ENCODE data around the gene BOLA1. TPM values are rescaled to one million over a fixed set of nuclear protein-coding genes. Genes with fewer than 3 reads are reported as not detected.

Gene BOLA1
- total and polyA plus RNA-seq, 4 donors: 12.5 to 28.5 (median 15.5) TPM

DNA sequence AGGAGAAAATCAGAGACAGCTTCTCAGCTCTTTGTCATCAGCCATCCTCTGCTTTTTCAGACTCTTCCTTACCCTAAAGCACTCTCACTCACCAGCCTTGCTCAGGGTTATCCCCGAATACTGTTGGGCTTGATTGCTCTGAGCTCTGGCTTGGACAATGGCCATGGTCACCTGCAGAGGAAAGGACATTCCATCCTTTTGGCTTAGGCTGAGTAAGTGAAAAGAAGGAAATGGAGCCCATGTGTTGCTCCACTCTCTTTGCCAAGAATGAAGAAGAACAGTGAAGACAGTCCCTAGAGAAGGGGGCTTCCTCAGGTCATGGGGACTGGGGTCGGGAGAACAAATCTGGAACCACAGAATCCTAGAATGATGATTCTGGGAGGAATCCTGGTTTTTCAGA is 35.0 kb downstream of the BOLA1 start:
- H3K36me3 ChIP-seq (ENCODE audit: control insufficient read depth in 4 of 4, insufficient read depth in 4 of 4, low read length in 4 of 4): peaks cover 0 to 18% (median 7%) of the 10 kb centered on the region in 4 donors
- DNase-seq (no peak), ATAC-seq (ENCODE audit: insufficient read depth, low FRiP score) (no peak)
- no peak overlapping the region for H3K27ac ChIP-seq (ENCODE audit: low read depth in 1 of 2, low read length in 1 of 2)
- WGBS, 2 donors: 72 to 89% methylated on average over 2 of the region's 2 CpGs
- no peaks in the 10 kb centered on the region for H3K27me3 ChIP-seq (ENCODE audit: control insufficient read depth in 3 of 3, insufficient read depth in 3 of 3, low read length in 2 of 3)
- H3K4me1 ChIP-seq (ENCODE audit: control insufficient read depth in 5 of 5, insufficient read depth in 5 of 5, low read length in 5 of 5): peaks cover 5 to 22% (median 13%) of the 10 kb centered on the region in 5 donors
- no peaks in the 10 kb centered on the region for H3K9me3 ChIP-seq (ENCODE audit: control insufficient read depth in 4 of 4, insufficient read depth in 3 of 4, low read length in 3 of 4)
- no peak overlapping the region for H3K4me3 ChIP-seq
- TF ChIP-seq, protein P1, sequence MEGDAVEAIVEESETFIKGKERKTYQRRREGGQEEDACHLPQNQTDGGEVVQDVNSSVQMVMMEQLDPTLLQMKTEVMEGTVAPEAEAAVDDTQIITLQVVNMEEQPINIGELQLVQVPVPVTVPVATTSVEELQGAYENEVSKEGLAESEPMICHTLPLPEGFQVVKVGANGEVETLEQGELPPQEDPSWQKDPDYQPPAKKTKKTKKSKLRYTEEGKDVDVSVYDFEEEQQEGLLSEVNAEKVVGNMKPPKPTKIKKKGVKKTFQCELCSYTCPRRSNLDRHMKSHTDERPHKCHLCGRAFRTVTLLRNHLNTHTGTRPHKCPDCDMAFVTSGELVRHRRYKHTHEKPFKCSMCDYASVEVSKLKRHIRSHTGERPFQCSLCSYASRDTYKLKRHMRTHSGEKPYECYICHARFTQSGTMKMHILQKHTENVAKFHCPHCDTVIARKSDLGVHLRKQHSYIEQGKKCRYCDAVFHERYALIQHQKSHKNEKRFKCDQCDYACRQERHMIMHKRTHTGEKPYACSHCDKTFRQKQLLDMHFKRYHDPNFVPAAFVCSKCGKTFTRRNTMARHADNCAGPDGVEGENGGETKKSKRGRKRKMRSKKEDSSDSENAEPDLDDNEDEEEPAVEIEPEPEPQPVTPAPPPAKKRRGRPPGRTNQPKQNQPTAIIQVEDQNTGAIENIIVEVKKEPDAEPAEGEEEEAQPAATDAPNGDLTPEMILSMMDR (IDR thresholded peaks at IDR 0.05; ENCODE audit: control extremely low read depth, extremely low read depth): no peak
- H3K9ac ChIP-seq (ENCODE audit: insufficient read depth in 1 of 2, low read length in 2 of 2): no peak overlapping the region

DNA sequence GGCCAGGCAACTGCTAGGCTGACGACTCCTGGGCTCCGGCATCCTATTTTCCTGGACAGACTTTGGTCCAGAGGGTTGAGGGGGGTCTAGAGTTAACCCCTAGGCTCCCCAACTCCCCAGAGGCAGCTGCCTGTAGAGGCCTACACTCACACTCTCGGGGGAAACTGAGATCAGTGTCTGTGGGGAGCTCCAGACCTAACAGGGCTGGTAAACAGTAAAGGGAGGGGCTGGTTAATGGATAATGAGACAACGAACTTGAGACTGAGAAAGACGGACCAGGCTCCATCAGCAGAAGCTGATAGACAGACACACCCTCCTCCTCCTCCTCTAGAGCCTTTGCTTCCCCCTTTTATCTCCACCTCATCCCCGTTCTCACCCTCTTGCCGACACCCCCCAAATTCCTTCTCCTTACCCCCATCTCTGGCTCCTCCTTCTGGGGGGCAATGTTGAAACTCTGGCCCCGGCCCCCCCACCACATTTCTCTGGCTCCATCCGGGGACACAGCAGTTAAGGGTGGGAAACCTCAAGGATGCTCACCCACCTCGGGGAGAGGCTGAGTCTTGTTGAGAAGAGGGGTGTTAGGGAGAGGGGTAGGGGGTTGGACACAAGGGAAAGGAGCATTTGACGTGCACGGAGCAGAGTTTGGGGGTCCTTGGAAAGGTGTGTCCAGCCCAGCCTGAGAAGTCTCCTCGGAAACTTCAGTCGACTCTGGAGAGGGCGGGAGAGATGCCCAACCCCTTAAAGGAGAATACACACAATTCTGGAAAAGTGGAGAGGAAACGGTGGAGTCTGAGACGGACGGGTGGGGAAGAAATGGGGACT is 37.0 kb downstream of the BOLA1 start, which contains the start of gene MTMR11:
MTMR11 (minus strand) TSS at position 710 of the 822 bp plus-strand sequence; CDS start at position 478, 232 bp downstream.
- 38 to 59% methylated on average over 18 of the region's 18 CpGs for WGBS, 2 donors
- ATAC-seq (ENCODE audit: insufficient read depth, low FRiP score): no peak
- Histone ChIP-seq H3K27ac (ENCODE audit: low read depth in 1 of 2, low read length in 1 of 2) (no peak within 1 kb of the TSS), H3K36me3 (ENCODE audit: control insufficient read depth in 4 of 4, insufficient read depth in 4 of 4, low read length in 4 of 4) (peaks cover 0 to 9% (median 3%) of the 10 kb centered on the region in 4 donors), H3K9me3 (ENCODE audit: control insufficient read depth in 4 of 4, insufficient read depth in 3 of 4, low read length in 3 of 4) (no peaks in the 10 kb centered on the region), H3K4me3 (peak within 1 kb of the TSS; percentile 55), H3K4me1 (ENCODE audit: control insufficient read depth in 5 of 5, insufficient read depth in 5 of 5, low read length in 5 of 5) (peaks cover 5 to 22% (median 13%) of the 10 kb centered on the region in 5 donors), H3K27me3 (ENCODE audit: control insufficient read depth in 3 of 3, insufficient read depth in 3 of 3, low read length in 2 of 3) (no peaks in the 10 kb centered on the region), H3K9ac (ENCODE audit: insufficient read depth in 1 of 2, low read length in 2 of 2) (peak within 1 kb of the TSS; percentile 51 to 75)
- TF ChIP-seq, protein P1 (IDR thresholded peaks at IDR 0.05; ENCODE audit: control extremely low read depth, extremely low read depth): no peak
- peak; percentile 53 to 79 (median 77) for DNase-seq

DNA sequence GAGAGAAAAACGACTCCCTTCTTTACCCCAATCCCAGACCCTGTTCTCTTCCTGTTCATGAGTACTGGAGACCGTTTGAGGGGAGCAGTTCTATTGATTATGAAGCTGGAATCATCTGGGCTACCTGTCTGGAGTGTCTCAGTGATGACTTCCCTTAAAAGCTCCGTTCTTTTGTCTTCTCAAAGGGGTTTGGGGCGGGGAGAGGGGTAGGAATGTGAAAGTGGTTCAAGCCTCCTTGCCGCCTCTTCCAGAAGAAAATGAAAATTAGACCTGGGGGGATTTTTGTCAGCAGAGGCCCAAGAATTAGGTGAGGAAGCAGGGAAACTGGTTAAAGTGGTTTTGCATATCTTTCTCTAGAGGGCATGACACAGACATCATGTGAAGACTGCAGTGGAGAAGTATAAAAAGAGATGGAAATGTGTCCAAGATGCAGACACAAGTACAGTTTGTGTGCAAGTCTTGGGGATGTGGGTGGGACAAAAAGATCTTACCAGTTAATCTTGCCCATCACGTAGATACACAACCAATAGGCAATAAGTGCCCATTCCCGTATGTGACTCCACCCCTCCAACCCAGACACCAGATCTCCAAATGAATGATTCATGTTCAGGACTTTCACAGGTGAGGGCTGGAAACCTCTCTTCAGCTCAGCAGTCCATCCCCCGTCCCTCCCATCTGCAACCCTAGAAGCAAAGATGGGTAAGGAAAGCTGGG is 37.8 kb downstream of the BOLA1 start:
- H3K4me1 ChIP-seq (ENCODE audit: control insufficient read depth in 5 of 5, insufficient read depth in 5 of 5, low read length in 5 of 5): peaks cover 5 to 27% (median 13%) of the 10 kb centered on the region in 5 donors
- WGBS, 2 donors: 30 to 57% methylated on average over 8 of the region's 8 CpGs
- H3K27ac ChIP-seq (ENCODE audit: low read depth in 1 of 2, low read length in 1 of 2): no peak overlapping the region
- no peaks in the 10 kb centered on the region for H3K9me3 ChIP-seq (ENCODE audit: control insufficient read depth in 4 of 4, insufficient read depth in 3 of 4, low read length in 3 of 4)
- TF ChIP-seq, protein P1 (IDR thresholded peaks at IDR 0.05; ENCODE audit: control extremely low read depth, extremely low read depth): no peak
- peak overlapping the region in 1 of 2 donors; percentile 75 for H3K9ac ChIP-seq (ENCODE audit: insufficient read depth in 1 of 2, low read length in 2 of 2)
- H3K27me3 ChIP-seq (ENCODE audit: control insufficient read depth in 3 of 3, insufficient read depth in 3 of 3, low read length in 2 of 3): no peaks in the 10 kb centered on the region
- ATAC-seq (ENCODE audit: insufficient read depth, low FRiP score): peak; percentile 37
- H3K36me3 ChIP-seq (ENCODE audit: control insufficient read depth in 4 of 4, insufficient read depth in 4 of 4, low read length in 4 of 4): peaks cover 0 to 5% (median 2%) of the 10 kb centered on the region in 4 donors
- peak overlapping the region; percentile 55 for H3K4me3 ChIP-seq
- peak; percentile 19 to 57 (median 55) for DNase-seq

Measured in lung (tissue), 12 donors.